ENCODE measurements around the gene RSBN1. TPM values are rescaled to one million over a fixed set of nuclear protein-coding genes. Genes with fewer than 3 reads are reported as not detected.

Gene RSBN1
- total and polyA plus RNA-seq, 9 of the 15 experiments (the other 6 are each of a cell fraction or from before 2014, with no cell fraction given) = 4.5 to 24.3 (median 13.0) TPM

DNA sequence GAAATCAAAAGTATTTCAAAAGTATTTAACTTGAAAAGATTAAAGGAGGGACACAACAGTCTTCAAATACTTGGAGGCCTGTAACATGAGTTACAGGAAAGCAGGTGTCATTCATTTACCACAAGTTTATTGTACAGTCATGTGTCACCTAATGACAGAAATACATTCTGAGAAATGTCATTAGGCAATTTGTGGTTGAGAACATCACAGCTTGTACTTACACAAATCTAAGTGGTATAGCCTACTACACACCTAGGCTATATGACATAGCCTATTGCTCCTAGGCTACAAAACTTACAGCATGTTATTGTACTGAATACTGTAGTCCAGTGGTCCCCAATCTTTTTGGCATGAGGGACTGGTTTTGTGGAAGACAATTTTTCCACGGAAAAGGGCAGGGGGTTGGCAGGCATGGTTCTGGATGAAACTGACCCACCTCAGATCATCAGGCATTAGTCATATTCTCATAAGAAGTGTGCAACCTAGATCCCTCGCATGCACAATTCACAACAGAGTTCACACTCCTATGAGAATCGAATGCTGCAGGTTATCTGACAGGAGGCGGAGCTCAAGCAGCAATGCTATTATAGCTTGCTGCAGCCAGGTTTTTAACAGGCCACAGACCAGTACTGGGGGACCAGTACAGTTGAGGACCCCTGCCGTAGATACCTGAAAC is 28.0 kb downstream of the RSBN1 start:
- Histone ChIP-seq H3K27ac (ENCODE audit: extremely low read depth, low read depth, low read length) (peak overlapping the region; percentile 23; the same call in 1 of the 3 replicates), H2AFZ (ENCODE audit: low read depth, low read length) (no peak overlapping the region), H3K27me3 (ENCODE audit: control insufficient read depth in 2 of 2, insufficient read depth in 2 of 2, low read length in 2 of 2) (no peaks in the 10 kb centered on the region), H3K4me1 (replicated peaks in 1 of 2; ENCODE audit: control insufficient read depth in 2 of 2, insufficient read depth in 2 of 2, low read length in 2 of 2) (peaks cover 15 to 60% of the 10 kb centered on the region in 2 experiments), H3K9me1 (ENCODE audit: control insufficient read depth, insufficient read depth, low read length) (no peaks in the 10 kb centered on the region), H3K4me3 (no peak overlapping the region), H3K9ac (ENCODE audit: insufficient read depth in 1 of 2, low read depth in 2 of 2, low read length in 2 of 2) (no peak overlapping the region), H3K4me2 (ENCODE audit: insufficient read depth, low read length) (peak overlapping the region; percentile 16; the same call in 1 of the 2 replicates), H4K20me1 (replicated peaks; ENCODE audit: control insufficient read depth, insufficient read depth, low read length) (peaks cover 28% of the 10 kb centered on the region; the same call in 1 of the 2 replicates), H3K9me3 (replicated peaks; ENCODE audit: control insufficient read depth, insufficient read depth, low read depth, low read length) (no peaks in the 10 kb centered on the region), H3K79me2 (ENCODE audit: control insufficient read depth, insufficient read depth, low read length) (peaks cover 98% of the 10 kb centered on the region), H3K36me3 (ENCODE audit: control insufficient read depth, insufficient read depth, low read length) (peaks cover 15% of the 10 kb centered on the region; the same call in 2 of the 3 replicates)
- ChIA-PET POLR2A (interaction anchor here (0.7 to 3.2 kb wide), 5 partner anchors 8 to 272 kb away, joined by 3 to 20 read pairs (median 4); partner anchors contain the start of gene PHTF1), CTCF (ENCODE audit: low intra/inter-chr PET ratio) (no interaction called here)
- no TSS peak for BruUV-seq (replicated peaks)
- ATAC-seq = peak; percentile 50
- in situ Hi-C loops (cut with MboI) = no loop called here
- DNase-seq (ENCODE audit: extremely low read depth in 1 of 4, low spot score in 3 of 4) = no peak
- intact Hi-C loops (cut with micrococcal nuclease) = no loop called here
- WGBS (ENCODE audit: insufficient coverage, low coverage, missing lambda C conversion rate) = 54% methylated on average over 5 of the region's 5 CpGs
- no peak for FAIRE-seq
- TF ChIP-seq ZNF408 (CRISPR knock-in tag; IDR thresholded peaks at IDR 0.05; ENCODE audit: low read depth) (no peak), MECOM (CRISPR knock-in tag; IDR thresholded peaks at IDR 0.05) (no peak), ILF3 (IDR thresholded peaks at IDR 0.05; ENCODE audit: borderline replicate concordance) (no peak), DACH1 (IDR thresholded peaks at IDR 0.05; ENCODE audit: partially characterized antibody) (no peak), ZNF316 (IDR thresholded peaks at IDR 0.05) (0 out of 2 replicates have a peak, but pooled peaks have one; percentile 11), ZNF431 (CRISPR knock-in tag; IDR thresholded peaks at IDR 0.05) (no peak), NFYB (IDR thresholded peaks at IDR 0.05; ENCODE audit: extremely low read depth, insufficient read length) (no peak), TCF3 (CRISPR knock-in tag; IDR thresholded peaks at IDR 0.05) (0 out of 2 replicates have a peak, but pooled peaks have one; percentile 15), ZNF24 (IDR thresholded peaks at IDR 0.05) (no peak), TRIM25 (IDR thresholded peaks at IDR 0.05; ENCODE audit: borderline replicate concordance) (no peak), STAT5A (IDR thresholded peaks at IDR 0.05; ENCODE audit: borderline replicate concordance, low read length) (peak; percentile 31; the same call in 1 of the 2 replicates), MEIS2 (IDR thresholded peaks at IDR 0.05; ENCODE audit: partially characterized antibody) (peak; percentile 87), MXD1 (CRISPR knock-in tag; IDR thresholded peaks at IDR 0.05; ENCODE audit: borderline replicate concordance, poor library complexity, severe bottlenecking) (no peak)
- TF ChIP-seq, protein P1, sequence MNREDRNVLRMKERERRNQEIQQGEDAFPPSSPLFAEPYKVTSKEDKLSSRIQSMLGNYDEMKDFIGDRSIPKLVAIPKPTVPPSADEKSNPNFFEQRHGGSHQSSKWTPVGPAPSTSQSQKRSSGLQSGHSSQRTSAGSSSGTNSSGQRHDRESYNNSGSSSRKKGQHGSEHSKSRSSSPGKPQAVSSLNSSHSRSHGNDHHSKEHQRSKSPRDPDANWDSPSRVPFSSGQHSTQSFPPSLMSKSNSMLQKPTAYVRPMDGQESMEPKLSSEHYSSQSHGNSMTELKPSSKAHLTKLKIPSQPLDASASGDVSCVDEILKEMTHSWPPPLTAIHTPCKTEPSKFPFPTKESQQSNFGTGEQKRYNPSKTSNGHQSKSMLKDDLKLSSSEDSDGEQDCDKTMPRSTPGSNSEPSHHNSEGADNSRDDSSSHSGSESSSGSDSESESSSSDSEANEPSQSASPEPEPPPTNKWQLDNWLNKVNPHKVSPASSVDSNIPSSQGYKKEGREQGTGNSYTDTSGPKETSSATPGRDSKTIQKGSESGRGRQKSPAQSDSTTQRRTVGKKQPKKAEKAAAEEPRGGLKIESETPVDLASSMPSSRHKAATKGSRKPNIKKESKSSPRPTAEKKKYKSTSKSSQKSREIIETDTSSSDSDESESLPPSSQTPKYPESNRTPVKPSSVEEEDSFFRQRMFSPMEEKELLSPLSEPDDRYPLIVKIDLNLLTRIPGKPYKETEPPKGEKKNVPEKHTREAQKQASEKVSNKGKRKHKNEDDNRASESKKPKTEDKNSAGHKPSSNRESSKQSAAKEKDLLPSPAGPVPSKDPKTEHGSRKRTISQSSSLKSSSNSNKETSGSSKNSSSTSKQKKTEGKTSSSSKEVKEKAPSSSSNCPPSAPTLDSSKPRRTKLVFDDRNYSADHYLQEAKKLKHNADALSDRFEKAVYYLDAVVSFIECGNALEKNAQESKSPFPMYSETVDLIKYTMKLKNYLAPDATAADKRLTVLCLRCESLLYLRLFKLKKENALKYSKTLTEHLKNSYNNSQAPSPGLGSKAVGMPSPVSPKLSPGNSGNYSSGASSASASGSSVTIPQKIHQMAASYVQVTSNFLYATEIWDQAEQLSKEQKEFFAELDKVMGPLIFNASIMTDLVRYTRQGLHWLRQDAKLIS (CRISPR knock-in tag; IDR thresholded peaks at IDR 0.05) = 0 out of 2 replicates have a peak, but pooled peaks have one; percentile 32
